UCSD-AML1 (cell line): ENCODE results near the gene RFK.

Experiments
- DNase-seq: peaks from one replicate; lab custom pipeline; 2025; ENCODE audit not compliant: unreplicated experiment; lab: John Stamatoyannopoulos, UW

The RFK gene

GRCh38 chr9:76413658-76414057 is 19.4 kb upstream of the RFK start:
- no peak for DNase-seq

- DNase-seq: no peak
Measured at GRCh38 chr9:76412638-76413037, 18.4 kb upstream of the RFK start.

GRCh38 chr9:76405868-76406267 is 11.6 kb upstream of the RFK start:
- no peak for DNase-seq

- no peak for DNase-seq
Measured at GRCh38 chr9:76405340-76405739, 11.1 kb upstream of the RFK start.

GRCh38 chr9:76404401-76404800 is 10.2 kb upstream of the RFK start:
- no peak for DNase-seq

- no peak for DNase-seq
Measured at GRCh38 chr9:76403352-76403751, 9.1 kb upstream of the RFK start.

GRCh38 chr9:76401580-76402354 is 7.5 kb upstream of the RFK start:
- no peak for DNase-seq

GRCh38 chr9:76401176-76401575 is 7.0 kb upstream of the RFK start:
- DNase-seq: no peak

GRCh38 chr9:76400534-76401096 is 6.4 kb upstream of the RFK start:
- DNase-seq: no peak

- no peak for DNase-seq
Measured at GRCh38 chr9:76399856-76400255, 5.6 kb upstream of the RFK start.

- DNase-seq: no peak
Measured at GRCh38 chr9:76396597-76396996, 2.4 kb upstream of the RFK start.

- DNase-seq: no peak
Measured at GRCh38 chr9:76396144-76396543, 1.9 kb upstream of the RFK start.

- no peak for DNase-seq
Measured at GRCh38 chr9:76395381-76395780, 1.2 kb upstream of the RFK start.

- DNase-seq: no peak
Measured at GRCh38 chr9:76394960-76395252, 680 bp upstream of the RFK start.

GRCh38 chr9:76390656-76391055 is 3.6 kb downstream of the RFK start:
- no peak for DNase-seq

- DNase-seq: no peak
Measured at GRCh38 chr9:76379494-76379893, 14.7 kb downstream of the RFK start.

- no peak for DNase-seq
Measured at GRCh38 chr9:76378367-76379073, 15.7 kb downstream of the RFK start.

GRCh38 chr9:76377791-76378190 is 16.4 kb downstream of the RFK start:
- no peak for DNase-seq

GRCh38 chr9:76374783-76375559 is 19.3 kb downstream of the RFK start:
- no peak for DNase-seq

- DNase-seq: no peak
Measured at GRCh38 chr9:76373784-76374474, 20.3 kb downstream of the RFK start.

- DNase-seq: no peak
Measured at GRCh38 chr9:76373173-76373783, 20.9 kb downstream of the RFK start.
